ENCODE results near the gene HELQ.

HELQ gene

GRCh38 chr4:83372931-83373330 lies 82.7 kb downstream of the HELQ start:
- DNase-seq (ENCODE audit: low spot score): no peak

- DNase-seq (ENCODE audit: low spot score): no peak
Measured at GRCh38 chr4:83371936-83372335, 83.7 kb downstream of the HELQ start.

GRCh38 chr4:83371235-83371634 lies 84.4 kb downstream of the HELQ start:
- DNase-seq (ENCODE audit: low spot score): no peak

GRCh38 chr4:83370640-83370906 lies 85.0 kb downstream of the HELQ start:
- no peak for DNase-seq (ENCODE audit: low spot score)

GRCh38 chr4:83369831-83370639 lies 85.6 kb downstream of the HELQ start:
- no peak for DNase-seq (ENCODE audit: low spot score)

GRCh38 chr4:83364312-83364711 lies 91.3 kb downstream of the HELQ start:
- no peak for DNase-seq (ENCODE audit: low spot score)

GRCh38 chr4:83362492-83363329 lies 92.9 kb downstream of the HELQ start:
- no peak for DNase-seq (ENCODE audit: low spot score)

GRCh38 chr4:83361416-83362103 lies 94.1 kb downstream of the HELQ start:
- no peak for DNase-seq (ENCODE audit: low spot score)

GRCh38 chr4:83360018-83360417 lies 95.6 kb downstream of the HELQ start:
- DNase-seq (ENCODE audit: low spot score): no peak

GRCh38 chr4:83358410-83358809 lies 97.2 kb downstream of the HELQ start:
- no peak for DNase-seq (ENCODE audit: low spot score)
